SK-N-SH (cell line): ENCODE measurements around the gene GPC4. TPM values are rescaled to one million over a fixed set of nuclear protein-coding genes. Genes with fewer than 3 reads are reported as not detected.

Source experiments
- CTCF ChIA-PET: fragments of 300-600, 350-600 bp; formaldehyde crosslinking; extraction: SDS; loops from one replicate; lab custom pipeline; 2021; lab: Yijun Ruan, JAX
- POLR2A ChIA-PET: fragments of 350-600 bp; sonication (Branson Sonifier 250); formaldehyde crosslinking; extraction: SDS; loops from one replicate; lab custom pipeline; 2020; ENCODE audit warnings: antibody characterized with exemption, inconsistent platforms; lab: Yijun Ruan, JAX
- DNase-seq: peaks from one replicate; pipeline ENCODE4 v3.0.0; 2012
- H2AFZ ChIP-seq: fragments of 200-600 bp; sonication (generic); 2 replicates; pipeline ENCODE4 v1.8.1; 2016; ENCODE audit warnings: antibody characterized with exemption, mild to moderate bottlenecking, low read depth
- H3F3A ChIP-seq: fragments of 200-600 bp; sonication (generic); replicated peaks from 2 replicates; pipeline ENCODE3; 2016; ENCODE audit warnings: antibody characterized with exemption, mild to moderate bottlenecking; ENCODE audit not compliant: insufficient read depth
- H3K27ac ChIP-seq, 2 experiments: fragments of 200-500 bp in 1 of 2; fragments of 200-600 bp in 1 of 2; sonication (Bioruptor generic) in 1 of 2; sonication (generic), shearing (Covaris generic) in 1 of 2; 2 replicates each; pipeline versions ENCODE4 v1.5.1 to v1.6.1; 2014 to 2016; ENCODE audit warnings: low read depth in 2 of 2, inconsistent platforms in 1 of 2, low read length in 1 of 2, mild to moderate bottlenecking in 1 of 2, mixed read lengths in 1 of 2
- H3K27me3 ChIP-seq: fragments of 200-600 bp; sonication (generic), shearing (Covaris generic); 2 replicates; pipeline ENCODE4 v1.6.1; 2016; ENCODE audit warnings: mixed run types; ENCODE audit not compliant: insufficient read depth
- H3K36me3 ChIP-seq, 2 experiments: fragments of 200-500 bp in 1 of 2; fragments of 200-600 bp in 1 of 2; sonication (Bioruptor generic) in 1 of 2; sonication (generic) in 1 of 2; replicated peaks in 1 of 2; 2 replicates each; pipeline versions ENCODE3 to v1.5.1; 2014 to 2016; ENCODE audit warnings: low read length in 1 of 2, mild to moderate bottlenecking in 1 of 2; ENCODE audit not compliant: insufficient read depth in 2 of 2, control insufficient read depth in 1 of 2
- H3K4me1 ChIP-seq, 2 experiments: fragments of 200-500 bp in 1 of 2; fragments of 200-600 bp in 1 of 2; sonication (Bioruptor generic) in 1 of 2; sonication (generic), shearing (Covaris generic) in 1 of 2; 2 replicates each; pipeline versions ENCODE4 v1.5.1 to v1.6.1; 2014 to 2016; ENCODE audit warnings: low read depth in 1 of 2, low read length in 1 of 2, mixed run types in 1 of 2; ENCODE audit not compliant: insufficient read depth in 2 of 2, control insufficient read depth in 1 of 2
- H3K4me2 ChIP-seq: fragments of 200-600 bp; sonication (generic), shearing (Covaris generic); 2 replicates; pipeline ENCODE4 v1.6.1; 2017; ENCODE audit warnings: mixed run types
- H3K4me3 ChIP-seq, 2 experiments: fragments of 200-500 bp in 1 of 2; fragments of 200-600 bp in 1 of 2; sonication (Bioruptor generic) in 1 of 2; sonication (generic), shearing (Covaris generic) in 1 of 2; 2 replicates each; pipeline versions ENCODE4 v1.5.1 to v1.8.1; 2014 to 2016; ENCODE audit warnings: low read depth in 2 of 2, inconsistent platforms in 1 of 2, low read length in 1 of 2, mild to moderate bottlenecking in 1 of 2, mixed read lengths in 1 of 2, moderate library complexity in 1 of 2
- H3K79me2 ChIP-seq: fragments of 200-600 bp; sonication (generic); 2 replicates; pipeline ENCODE4 v1.8.1; 2017; ENCODE audit warnings: mild to moderate bottlenecking; ENCODE audit not compliant: insufficient read depth
- H3K9ac ChIP-seq: fragments of 200-600 bp; sonication (generic); 2 replicates; pipeline ENCODE4 v1.6.1; 2017; ENCODE audit warnings: mixed run types
- H3K9me2 ChIP-seq: fragments of 200-600 bp; sonication (generic); 2 replicates; pipeline ENCODE4 v1.6.1; 2017; ENCODE audit warnings: mixed run types
- H3K9me3 ChIP-seq: fragments of 200-600 bp; sonication (generic); 2 replicates; pipeline ENCODE4 v1.6.1; 2017; ENCODE audit warnings: mixed run types, mild to moderate bottlenecking, moderate library complexity
- H4K20me1 ChIP-seq: fragments of 200-600 bp; sonication (generic); 2 replicates; pipeline ENCODE4 v1.6.1; 2017; ENCODE audit warnings: mild to moderate bottlenecking, mixed run types; ENCODE audit not compliant: insufficient read depth
- EP300 ChIP-seq, 2 experiments: IDR thresholded peaks; 2 replicates each; pipeline versions ENCODE4 v1.4.0 to v1.6.1; 2012; ENCODE audit warnings: borderline replicate concordance in 1 of 2, low read depth in 1 of 2, low read length in 1 of 2
- FOSL2 ChIP-seq: IDR thresholded peaks from 2 replicates; pipeline ENCODE4 v1.4.0; 2012; ENCODE audit warnings: low read depth, mild to moderate bottlenecking, moderate library complexity, borderline replicate concordance
- GABPA ChIP-seq: IDR thresholded peaks from 2 replicates; pipeline ENCODE4 v1.4.0; 2012; ENCODE audit warnings: low read depth, mild to moderate bottlenecking
- GATA2 ChIP-seq: sonication (generic); formaldehyde crosslinking; IDR thresholded peaks from 2 replicates; pipeline ENCODE4 v1.5.0; 2020; ENCODE audit warnings: mild to moderate bottlenecking, missing genetic modification reagents
- MEF2A ChIP-seq: IDR thresholded peaks from 2 replicates; pipeline ENCODE4 v1.4.0; 2012; ENCODE audit warnings: low read depth, borderline replicate concordance
- NRF1 ChIP-seq: IDR thresholded peaks from 2 replicates; pipeline ENCODE4 v1.6.1; 2012; ENCODE audit warnings: low read depth, mild to moderate bottlenecking, low read length
- POLR2AphosphoS5 ChIP-seq: IDR thresholded peaks from 2 replicates; pipeline ENCODE4 v1.6.1; 2012; ENCODE audit warnings: low read depth, low read length
- RCOR1 ChIP-seq: fragments of 150-350 bp; IDR thresholded peaks from 2 replicates; pipeline ENCODE4 v1.6.1; 2017; ENCODE audit warnings: antibody characterized with exemption, low read length
- RFX5 ChIP-seq: IDR thresholded peaks from 2 replicates; pipeline ENCODE4 v1.6.1; 2012; ENCODE audit warnings: mild to moderate bottlenecking, improper control_type of control experiment, low read length
- TAF1 ChIP-seq: IDR thresholded peaks from 2 replicates; pipeline ENCODE4 v1.6.1; 2012; ENCODE audit warnings: low read depth, mild to moderate bottlenecking, low read length, moderate library complexity, borderline replicate concordance
- USF1 ChIP-seq: IDR thresholded peaks from 2 replicates; pipeline ENCODE4 v1.4.0; 2012; ENCODE audit warnings: low read depth, borderline replicate concordance
- YY1 ChIP-seq: IDR thresholded peaks from 2 replicates; pipeline ENCODE4 v1.4.0; 2012; ENCODE audit warnings: low read depth, mild to moderate bottlenecking
- whole genome bisulfite sequencing: methylation state at CpG from one replicate; pipeline ENCODE4 v1.1.6; 2017; ENCODE audit warnings: low lambda C conversion rate; 5-methylcytosine and 5-hydroxymethylcytosine counted together
- polyA plus RNA-seq, 3 experiments: library from polyadenylated mRNA; depleted of rRNA; stranded (reverse); fragments of >200 nt; gene quantifications; 2 replicates each; pipeline ENCODE4 v1.2.3, GENCODE V29; 2012
- TF ChIP-seq, protein P1 (sequence below): IDR thresholded peaks from 2 replicates; pipeline ENCODE4 v1.6.1; 2012; ENCODE audit warnings: mild to moderate bottlenecking, low read depth, low read length, moderate library complexity
- TF ChIP-seq, protein P2 (sequence below): fragments of 200-600 bp; sonication (generic); IDR thresholded peaks from 2 replicates; pipeline ENCODE4 v1.6.1; 2017; ENCODE audit warnings: antibody characterized with exemption, mild to moderate bottlenecking, moderate library complexity

Gene GPC4
- polyA plus RNA-seq, 1 of the 3 experiments (the other 2 are of a cell fraction) = 0.16 TPM

DNA sequence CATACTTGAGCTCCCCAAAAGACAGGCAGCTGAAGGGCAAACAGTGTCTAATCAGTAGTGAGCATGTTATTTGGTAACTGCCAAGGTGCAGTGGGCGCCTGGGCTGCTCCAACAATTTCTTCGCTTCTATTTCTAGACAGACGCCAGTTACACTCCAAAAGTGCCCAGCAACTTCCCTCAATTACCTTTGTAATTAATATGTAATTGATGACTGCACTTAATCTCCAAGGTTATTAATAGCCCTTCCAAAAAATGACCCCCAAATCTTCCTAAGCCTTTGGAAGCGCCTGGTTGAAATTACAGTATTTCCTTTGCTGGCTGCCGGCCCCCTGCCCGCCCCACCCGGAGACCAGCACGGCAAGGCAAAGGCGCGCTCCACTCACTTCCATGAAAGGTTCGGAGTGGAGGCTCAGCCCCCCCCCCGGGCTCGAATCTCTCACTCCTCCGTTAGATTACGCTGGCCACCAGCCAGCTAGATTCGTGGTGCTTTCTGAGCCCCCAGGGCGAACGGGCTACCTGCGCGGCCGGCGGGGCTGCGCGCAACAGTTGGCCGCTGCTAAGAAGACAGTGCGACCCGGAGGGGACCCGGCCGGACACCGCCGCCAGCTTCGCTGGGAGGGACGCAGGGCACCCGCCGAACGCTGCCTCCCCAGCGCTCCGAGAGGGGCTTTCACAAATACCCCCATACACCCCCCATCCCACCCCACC lies 1.9 kb downstream of the GPC4 start:
- H3K27ac ChIP-seq = no peak overlapping the region
- H3K4me2 ChIP-seq = no peak overlapping the region
- H3K36me3 ChIP-seq = no peaks in the 10 kb centered on the region
- no peaks in the 10 kb centered on the region for H3F3A ChIP-seq
- no peak overlapping the region for H3K4me3 ChIP-seq
- peak; percentile 36 for DNase-seq
- no peaks in the 10 kb centered on the region for H4K20me1 ChIP-seq
- H3K79me2 ChIP-seq = no peaks in the 10 kb centered on the region
- H3K9ac ChIP-seq = no peak overlapping the region
- peaks cover 42% of the 10 kb centered on the region; the same call in 1 of the 2 replicates for H3K27me3 ChIP-seq
- WGBS = 26% methylated on average over 24 of the region's 38 CpGs
- POLR2A ChIA-PET = no interaction called here
- H3K9me3 ChIP-seq = no peaks in the 10 kb centered on the region
- H3K4me1 ChIP-seq = no peaks in the 10 kb centered on the region; a peak in 1 of 4 replicates
- CTCF ChIA-PET = no interaction called here
- no peak for TF ChIP-seq YY1
- TF ChIP-seq, protein P1, sequence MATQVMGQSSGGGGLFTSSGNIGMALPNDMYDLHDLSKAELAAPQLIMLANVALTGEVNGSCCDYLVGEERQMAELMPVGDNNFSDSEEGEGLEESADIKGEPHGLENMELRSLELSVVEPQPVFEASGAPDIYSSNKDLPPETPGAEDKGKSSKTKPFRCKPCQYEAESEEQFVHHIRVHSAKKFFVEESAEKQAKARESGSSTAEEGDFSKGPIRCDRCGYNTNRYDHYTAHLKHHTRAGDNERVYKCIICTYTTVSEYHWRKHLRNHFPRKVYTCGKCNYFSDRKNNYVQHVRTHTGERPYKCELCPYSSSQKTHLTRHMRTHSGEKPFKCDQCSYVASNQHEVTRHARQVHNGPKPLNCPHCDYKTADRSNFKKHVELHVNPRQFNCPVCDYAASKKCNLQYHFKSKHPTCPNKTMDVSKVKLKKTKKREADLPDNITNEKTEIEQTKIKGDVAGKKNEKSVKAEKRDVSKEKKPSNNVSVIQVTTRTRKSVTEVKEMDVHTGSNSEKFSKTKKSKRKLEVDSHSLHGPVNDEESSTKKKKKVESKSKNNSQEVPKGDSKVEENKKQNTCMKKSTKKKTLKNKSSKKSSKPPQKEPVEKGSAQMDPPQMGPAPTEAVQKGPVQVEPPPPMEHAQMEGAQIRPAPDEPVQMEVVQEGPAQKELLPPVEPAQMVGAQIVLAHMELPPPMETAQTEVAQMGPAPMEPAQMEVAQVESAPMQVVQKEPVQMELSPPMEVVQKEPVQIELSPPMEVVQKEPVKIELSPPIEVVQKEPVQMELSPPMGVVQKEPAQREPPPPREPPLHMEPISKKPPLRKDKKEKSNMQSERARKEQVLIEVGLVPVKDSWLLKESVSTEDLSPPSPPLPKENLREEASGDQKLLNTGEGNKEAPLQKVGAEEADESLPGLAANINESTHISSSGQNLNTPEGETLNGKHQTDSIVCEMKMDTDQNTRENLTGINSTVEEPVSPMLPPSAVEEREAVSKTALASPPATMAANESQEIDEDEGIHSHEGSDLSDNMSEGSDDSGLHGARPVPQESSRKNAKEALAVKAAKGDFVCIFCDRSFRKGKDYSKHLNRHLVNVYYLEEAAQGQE = no peak
- no peak for TF ChIP-seq TAF1
- no peak for TF ChIP-seq POLR2AphosphoS5
- TF ChIP-seq, protein P2, sequence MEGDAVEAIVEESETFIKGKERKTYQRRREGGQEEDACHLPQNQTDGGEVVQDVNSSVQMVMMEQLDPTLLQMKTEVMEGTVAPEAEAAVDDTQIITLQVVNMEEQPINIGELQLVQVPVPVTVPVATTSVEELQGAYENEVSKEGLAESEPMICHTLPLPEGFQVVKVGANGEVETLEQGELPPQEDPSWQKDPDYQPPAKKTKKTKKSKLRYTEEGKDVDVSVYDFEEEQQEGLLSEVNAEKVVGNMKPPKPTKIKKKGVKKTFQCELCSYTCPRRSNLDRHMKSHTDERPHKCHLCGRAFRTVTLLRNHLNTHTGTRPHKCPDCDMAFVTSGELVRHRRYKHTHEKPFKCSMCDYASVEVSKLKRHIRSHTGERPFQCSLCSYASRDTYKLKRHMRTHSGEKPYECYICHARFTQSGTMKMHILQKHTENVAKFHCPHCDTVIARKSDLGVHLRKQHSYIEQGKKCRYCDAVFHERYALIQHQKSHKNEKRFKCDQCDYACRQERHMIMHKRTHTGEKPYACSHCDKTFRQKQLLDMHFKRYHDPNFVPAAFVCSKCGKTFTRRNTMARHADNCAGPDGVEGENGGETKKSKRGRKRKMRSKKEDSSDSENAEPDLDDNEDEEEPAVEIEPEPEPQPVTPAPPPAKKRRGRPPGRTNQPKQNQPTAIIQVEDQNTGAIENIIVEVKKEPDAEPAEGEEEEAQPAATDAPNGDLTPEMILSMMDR = no peak
- TF ChIP-seq NRF1 = no peak
- no peak for TF ChIP-seq USF1
- TF ChIP-seq MEF2A = no peak
- no peak for TF ChIP-seq GATA2 (CRISPR knock-in tag)
- no peak for TF ChIP-seq RFX5
- no peak for TF ChIP-seq FOSL2
- TF ChIP-seq EP300 (IDR thresholded peaks at IDR 0.05; ENCODE audit: borderline replicate concordance in 1 of 2, low read depth in 1 of 2, low read length in 1 of 2) = no peak
- no peak for TF ChIP-seq RCOR1
- no peak for TF ChIP-seq GABPA
- TF ChIP-seq, all 33 proteins: peak for 0
- no peaks in the 10 kb centered on the region for H3K9me2 ChIP-seq
- H2AFZ ChIP-seq = no peak overlapping the region
